Right kidney (tissue), 1 donor: ENCODE data around the gene SAMD4A.

Source experiments
- DNase-seq: peaks from one replicate; pipeline ENCODE4 v3.0.0-alpha.2; 2016

SAMD4A gene

GRCh38 chr14:54565785-54566409, 1.0 kb upstream of the SAMD4A start:
- no peak for DNase-seq

GRCh38 chr14:54567224-54567638, 303 bp downstream of the SAMD4A start:
- DNase-seq, result no peak

- DNase-seq, result peak; percentile 77
Measured at GRCh38 chr14:54567639-54568561, 972 bp downstream of the SAMD4A start.

GRCh38 chr14:54568821-54569595, 2.1 kb downstream of the SAMD4A start:
- DNase-seq, result peak; percentile 47

GRCh38 chr14:54570047-54570446, 3.1 kb downstream of the SAMD4A start:
- DNase-seq, result no peak

- no peak for DNase-seq
Measured at GRCh38 chr14:54570631-54571415, 3.9 kb downstream of the SAMD4A start.

GRCh38 chr14:54572316-54572715, 5.4 kb downstream of the SAMD4A start:
- no peak for DNase-seq

- DNase-seq, result no peak
Measured at GRCh38 chr14:54574528-54574927, 7.6 kb downstream of the SAMD4A start.

GRCh38 chr14:54577494-54577893, 10.6 kb downstream of the SAMD4A start:
- DNase-seq, result no peak

- no peak for DNase-seq
Measured at GRCh38 chr14:54577977-54578376, 11.0 kb downstream of the SAMD4A start.

- no peak for DNase-seq
Measured at GRCh38 chr14:54579621-54580020, 12.7 kb downstream of the SAMD4A start.

- DNase-seq, result no peak
Measured at GRCh38 chr14:54580933-54581332, 14.0 kb downstream of the SAMD4A start.

GRCh38 chr14:54582334-54582733, 15.4 kb downstream of the SAMD4A start:
- DNase-seq, result no peak

GRCh38 chr14:54584097-54584496, 17.2 kb downstream of the SAMD4A start:
- no peak for DNase-seq

GRCh38 chr14:54585214-54585613, 18.3 kb downstream of the SAMD4A start:
- no peak for DNase-seq

GRCh38 chr14:54589076-54589475, 22.1 kb downstream of the SAMD4A start:
- no peak for DNase-seq

- DNase-seq, result no peak
Measured at GRCh38 chr14:54589843-54590242, 22.9 kb downstream of the SAMD4A start.

GRCh38 chr14:54590481-54590880, 23.6 kb downstream of the SAMD4A start:
- no peak for DNase-seq

- DNase-seq, result no peak
Measured at GRCh38 chr14:54591461-54591860, 24.5 kb downstream of the SAMD4A start.

GRCh38 chr14:54591866-54592265, 24.9 kb downstream of the SAMD4A start:
- DNase-seq, result no peak

- no peak for DNase-seq
Measured at GRCh38 chr14:54593860-54594259, 26.9 kb downstream of the SAMD4A start.

GRCh38 chr14:54594537-54594936, 27.6 kb downstream of the SAMD4A start:
- no peak for DNase-seq
